Endodermal cell (in vitro differentiated cells): Measurements from ENCODE around the gene SLC29A1. TPM values are rescaled to one million over a fixed set of nuclear protein-coding genes. Genes with fewer than 3 reads are reported as not detected.

Experiments
- DNase-seq: peaks from one replicate; pipeline ENCODE4 v3.0.0-alpha.2; 2017
- H3K27ac ChIP-seq: 2 replicates; pipeline ENCODE4 v1.5.1; 2013; ENCODE audit warnings: mild to moderate bottlenecking, low read depth, low read length, moderate library complexity
- H3K27me3 ChIP-seq: 2 replicates; pipeline ENCODE4 v1.6.1; 2013; ENCODE audit warnings: mild to moderate bottlenecking, low read length, moderate library complexity; ENCODE audit not compliant: insufficient read depth, control insufficient read depth, poor library complexity, severe bottlenecking
- H3K36me3 ChIP-seq: 2 replicates; pipeline ENCODE4 v1.7.0; 2013; ENCODE audit warnings: mild to moderate bottlenecking, low read length, moderate library complexity; ENCODE audit not compliant: control insufficient read depth, insufficient read depth
- H3K4me1 ChIP-seq: one replicate; pipeline ENCODE4 v1.7.0; 2013; ENCODE audit warnings: low read length; ENCODE audit not compliant: control insufficient read depth, insufficient read depth
- H3K4me3 ChIP-seq: 2 replicates; pipeline ENCODE4 v1.5.1; 2013; ENCODE audit warnings: mild to moderate bottlenecking, low read length, moderate library complexity
- H3K9ac ChIP-seq: 2 replicates; pipeline ENCODE4 v1.6.1; 2013; ENCODE audit warnings: mild to moderate bottlenecking, low read length, moderate library complexity; ENCODE audit not compliant: poor library complexity, severe bottlenecking; ENCODE audit errors: extremely low read depth
- H3K9me3 ChIP-seq: 2 replicates; pipeline ENCODE4 v1.6.1; 2013; ENCODE audit warnings: mild to moderate bottlenecking, low read length, moderate library complexity; ENCODE audit not compliant: control insufficient read depth
- H3K27ac Mint-ChIP-seq: 2 replicates; pipeline ENCODE4 v1.8.0; 2020; ENCODE audit warnings: mixed read lengths
- H3K27me3 Mint-ChIP-seq: 2 replicates; pipeline ENCODE4 v1.8.0; 2021; ENCODE audit warnings: mild to moderate bottlenecking, mixed read lengths; ENCODE audit not compliant: insufficient read depth
- H3K36me3 Mint-ChIP-seq: 2 replicates; pipeline ENCODE4 v1.8.0; 2020; ENCODE audit warnings: low read depth, mixed read lengths
- H3K4me1 Mint-ChIP-seq: 2 replicates; pipeline ENCODE4 v1.8.0; 2020; ENCODE audit warnings: mixed read lengths
- H3K4me3 Mint-ChIP-seq: 2 replicates; pipeline ENCODE4 v1.8.0; 2020; ENCODE audit warnings: mild to moderate bottlenecking, moderate library complexity, mixed read lengths
- H3K9me3 Mint-ChIP-seq: 2 replicates; pipeline ENCODE4 v1.8.0; 2020; ENCODE audit warnings: mild to moderate bottlenecking, mixed read lengths
- CTCF ChIP-seq: fragments of 200-600 bp; sonication (generic); conservative IDR thresholded peaks from 2 replicates; pipeline ENCODE4 v1.5.0; 2021; ENCODE audit warnings: antibody characterized with exemption, mild to moderate bottlenecking
- WGBS, 2 experiments: methylation state at CpG; one replicate each; pipeline versions ENCODE4 v1.1.5 to v1.1.7; 2013; ENCODE audit warnings: missing lambda C conversion rate in 2 of 2, mixed read lengths in 1 of 2; ENCODE audit not compliant: insufficient coverage in 1 of 2, insufficient read length in 1 of 2; 5-methylcytosine and 5-hydroxymethylcytosine counted together
- total RNA-seq, 2 donors: library from RNA; stranded (reverse); fragmentation: NEBNext Ultra II Directional in 1 of 2; extraction: Animal tissue kit (Norgen Biotek cat#: 25700) in 1 of 2; gene quantifications; 2 replicates in 1 of 2; 3 replicates in 1 of 2; pipeline ENCODE4 v1.2.1, GENCODE V29; 2021

SLC29A1 gene
- total RNA-seq, 2 donors from 2014 or later = 129 to 155 TPM

- no peak overlapping the region for H3K4me3 ChIP-seq
- H3K9me3 ChIP-seq = no peaks in the 10 kb centered on the region
- Mint-ChIP-seq H3K9me3 (no peaks in the 10 kb centered on the region), H3K27ac (no peak overlapping the region), H3K4me1 (peaks cover 3% of the 10 kb centered on the region), H3K4me3 (peak overlapping the region; percentile 55), H3K36me3 (peaks cover 2% of the 10 kb centered on the region), H3K27me3 (peaks cover 86% of the 10 kb centered on the region)
- H3K27me3 ChIP-seq = peaks cover 72% of the 10 kb centered on the region
- DNase-seq = no peak
- H3K27ac ChIP-seq = no peak overlapping the region
- no peaks in the 10 kb centered on the region for H3K4me1 ChIP-seq
- H3K36me3 ChIP-seq = no peaks in the 10 kb centered on the region
- no peak overlapping the region for H3K9ac ChIP-seq
- 88 to 90% methylated on average over 6 of the region's 6 CpGs for WGBS, 2 experiments
- no peak for TF ChIP-seq CTCF
Measured at GRCh38 chr6:44271406-44271723, 48.0 kb downstream of the SLC29A1 start.

GRCh38 chr6:44271914-44272313 lies 48.5 kb downstream of the SLC29A1 start:
- Mint-ChIP-seq H3K36me3 (peaks cover 2% of the 10 kb centered on the region), H3K27ac (no peak overlapping the region), H3K4me1 (peaks cover 3% of the 10 kb centered on the region), H3K4me3 (no peak overlapping the region), H3K9me3 (no peaks in the 10 kb centered on the region), H3K27me3 (peaks cover 85% of the 10 kb centered on the region)
- Histone ChIP-seq H3K27ac (no peak overlapping the region), H3K4me1 (no peaks in the 10 kb centered on the region), H3K4me3 (no peak overlapping the region), H3K36me3 (no peaks in the 10 kb centered on the region), H3K9me3 (no peaks in the 10 kb centered on the region), H3K27me3 (peaks cover 78% of the 10 kb centered on the region), H3K9ac (no peak overlapping the region)
- no peak for TF ChIP-seq CTCF
- DNase-seq = no peak
- 81 to 90% methylated on average over 2 to 3 of the region's 3 CpGs for WGBS, 2 experiments

GRCh38 chr6:44272529-44272928 lies 49.1 kb downstream of the SLC29A1 start:
- Histone ChIP-seq H3K9ac (no peak overlapping the region), H3K36me3 (no peaks in the 10 kb centered on the region), H3K27ac (no peak overlapping the region), H3K27me3 (peaks cover 84% of the 10 kb centered on the region), H3K9me3 (no peaks in the 10 kb centered on the region), H3K4me1 (no peaks in the 10 kb centered on the region), H3K4me3 (no peak overlapping the region)
- 86 to 94% methylated on average over 3 of the region's 3 CpGs for WGBS, 2 experiments
- Mint-ChIP-seq H3K9me3 (no peaks in the 10 kb centered on the region), H3K4me3 (no peak overlapping the region), H3K27me3 (peaks cover 85% of the 10 kb centered on the region), H3K27ac (no peak overlapping the region), H3K4me1 (peaks cover 3% of the 10 kb centered on the region), H3K36me3 (peaks cover 2% of the 10 kb centered on the region)
- TF ChIP-seq CTCF = no peak
- no peak for DNase-seq
